GM12864 (cell line): Measurements from ENCODE around the gene KMT5B.

Experiments used
- DNase-seq: peaks from one replicate; pipeline ENCODE4 v3.0.0-alpha.2; 2011; ENCODE audit warnings: low read depth
- H3K4me3 ChIP-seq: 2 replicates; pipeline ENCODE4 v1.5.1; 2011; ENCODE audit warnings: mild to moderate bottlenecking, low read depth, low read length, control low read depth
- TF ChIP-seq, protein P1 (sequence below): IDR thresholded peaks from 2 replicates; pipeline ENCODE4 v1.5.1; 2011; ENCODE audit warnings: low read depth, mild to moderate bottlenecking, moderate library complexity, low read length, control low read depth, inconsistent platforms; ENCODE audit errors: missing control alignments

Gene KMT5B

DNA sequence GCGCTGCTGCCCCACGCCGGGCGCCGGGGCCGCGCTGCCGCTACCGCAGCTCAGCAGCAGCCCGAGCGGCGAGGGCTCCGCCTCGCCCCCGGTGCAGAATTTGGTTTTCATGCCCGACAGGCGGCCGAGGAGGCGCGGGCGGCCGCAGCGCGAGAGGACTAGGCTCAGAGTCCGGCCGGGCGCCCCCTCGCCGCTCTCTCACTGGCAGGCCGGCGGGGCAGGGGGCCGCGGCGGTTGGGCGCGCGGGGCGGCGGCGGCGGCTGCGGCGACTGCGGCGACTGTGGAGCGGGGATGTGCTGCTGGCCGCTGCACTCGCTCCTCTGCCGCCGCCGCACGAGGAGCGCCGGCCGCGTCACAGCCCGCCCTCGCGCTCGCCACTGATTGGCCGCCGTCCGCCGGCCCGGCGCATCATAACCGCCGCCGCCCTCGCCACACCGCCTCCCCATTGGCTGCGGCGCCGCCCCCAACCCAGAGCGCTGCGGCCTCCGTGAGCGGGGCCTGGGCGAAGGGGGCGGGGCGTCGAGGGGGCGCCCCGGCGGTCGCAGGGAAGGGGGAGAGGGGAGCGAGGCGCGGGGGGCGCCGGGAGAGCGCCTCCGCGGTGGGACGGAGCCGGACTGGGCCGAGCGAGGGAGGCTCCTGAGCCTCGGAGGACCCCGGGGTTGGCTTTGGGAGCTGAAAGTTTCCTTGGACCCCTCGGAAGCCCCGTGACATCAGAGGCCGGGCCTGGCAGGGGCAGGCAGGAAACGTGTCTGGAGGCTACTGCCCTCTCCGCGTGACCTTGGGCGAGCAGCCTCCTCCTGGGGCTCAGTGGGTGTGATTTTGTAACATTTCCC, 91.8 kb downstream of the KMT5B start, which contains the start of gene CHKA:
Gene CHKA (minus strand): TSS at position 322 of the 833 bp plus-strand sequence. CDS start 211 bp downstream, at position 111.
- peak within 1 kb of the TSS; percentile 70 for H3K4me3 ChIP-seq
- peak; percentile 50 for DNase-seq
- TF ChIP-seq, protein P1, sequence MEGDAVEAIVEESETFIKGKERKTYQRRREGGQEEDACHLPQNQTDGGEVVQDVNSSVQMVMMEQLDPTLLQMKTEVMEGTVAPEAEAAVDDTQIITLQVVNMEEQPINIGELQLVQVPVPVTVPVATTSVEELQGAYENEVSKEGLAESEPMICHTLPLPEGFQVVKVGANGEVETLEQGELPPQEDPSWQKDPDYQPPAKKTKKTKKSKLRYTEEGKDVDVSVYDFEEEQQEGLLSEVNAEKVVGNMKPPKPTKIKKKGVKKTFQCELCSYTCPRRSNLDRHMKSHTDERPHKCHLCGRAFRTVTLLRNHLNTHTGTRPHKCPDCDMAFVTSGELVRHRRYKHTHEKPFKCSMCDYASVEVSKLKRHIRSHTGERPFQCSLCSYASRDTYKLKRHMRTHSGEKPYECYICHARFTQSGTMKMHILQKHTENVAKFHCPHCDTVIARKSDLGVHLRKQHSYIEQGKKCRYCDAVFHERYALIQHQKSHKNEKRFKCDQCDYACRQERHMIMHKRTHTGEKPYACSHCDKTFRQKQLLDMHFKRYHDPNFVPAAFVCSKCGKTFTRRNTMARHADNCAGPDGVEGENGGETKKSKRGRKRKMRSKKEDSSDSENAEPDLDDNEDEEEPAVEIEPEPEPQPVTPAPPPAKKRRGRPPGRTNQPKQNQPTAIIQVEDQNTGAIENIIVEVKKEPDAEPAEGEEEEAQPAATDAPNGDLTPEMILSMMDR = no peak

DNA sequence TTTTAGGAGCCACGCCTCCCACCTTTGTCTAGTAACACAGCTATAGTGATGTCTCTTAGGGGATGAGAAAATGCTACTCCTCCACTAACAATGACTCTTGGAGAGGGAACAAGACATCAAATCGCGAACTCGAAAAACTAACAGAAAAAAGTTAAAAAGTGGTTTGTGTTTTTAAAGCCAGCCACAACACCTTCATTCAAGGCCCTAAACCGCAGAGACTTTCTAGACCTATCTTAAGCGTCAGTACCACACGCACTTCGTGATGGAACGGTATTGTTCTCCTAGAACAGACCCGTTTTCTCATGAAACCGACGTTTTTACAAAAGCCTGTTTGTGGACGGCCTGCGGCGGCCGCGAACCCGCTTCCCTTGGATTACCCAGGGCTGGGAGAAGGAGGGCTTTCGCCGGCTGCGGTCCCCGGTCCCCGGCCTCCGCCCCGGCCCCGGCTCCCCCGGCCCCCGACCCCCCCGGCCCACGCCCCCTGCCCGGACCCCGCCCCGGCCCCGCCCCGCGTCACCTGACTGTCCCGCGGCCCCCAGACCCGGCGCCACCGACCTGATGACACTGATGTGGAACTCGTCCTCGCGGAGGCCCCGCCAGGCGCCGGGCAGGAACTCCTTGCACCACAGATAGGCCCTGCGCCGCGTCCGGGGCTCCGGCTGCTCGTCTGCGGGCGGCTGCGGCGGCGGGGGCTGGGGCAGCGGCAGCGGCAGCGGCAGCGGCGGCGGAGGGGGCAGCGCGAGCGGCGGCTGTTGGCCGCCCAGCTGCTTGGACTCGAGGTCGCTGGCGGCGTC, 92.6 kb downstream of the KMT5B start:
- peak; percentile 54 for DNase-seq
- TF ChIP-seq, protein P1 = no peak
- peak overlapping the region; percentile 70 for H3K4me3 ChIP-seq

DNA sequence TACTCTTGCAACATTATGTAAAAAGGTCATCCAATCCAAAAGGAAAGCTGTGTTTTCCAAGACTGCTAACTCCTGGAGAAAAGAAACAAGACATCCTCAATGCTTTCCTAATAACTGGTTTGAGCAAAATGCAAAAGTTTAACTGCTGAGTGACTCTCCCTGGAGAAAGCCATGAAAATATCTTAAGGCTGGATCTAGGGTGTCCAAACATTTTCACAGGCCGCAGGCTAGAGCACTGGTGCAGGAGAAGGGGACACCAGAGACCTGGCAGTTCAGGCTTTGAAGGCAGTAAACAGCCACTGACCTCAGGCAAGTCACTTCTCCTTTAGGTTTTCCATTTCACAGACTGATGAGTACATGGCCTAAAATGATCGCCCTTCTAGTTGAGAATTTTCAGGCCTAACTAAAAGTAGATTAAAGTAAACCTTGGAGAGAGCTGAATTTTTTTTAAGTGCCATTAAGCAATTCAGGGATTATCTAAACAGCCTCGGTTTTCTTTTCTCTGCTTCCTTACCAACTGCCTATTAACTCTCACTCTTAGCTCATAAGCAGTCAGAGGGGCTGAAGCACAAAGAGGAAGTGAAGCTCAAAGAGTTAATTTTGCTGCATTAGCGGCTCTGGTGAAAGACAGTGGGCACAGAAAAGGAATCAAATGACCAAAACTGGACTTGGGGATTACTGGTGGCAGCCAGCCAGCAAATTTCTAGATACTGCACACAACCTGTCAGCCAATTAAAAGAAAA, 94.2 kb downstream of the KMT5B start:
- TF ChIP-seq, protein P1 = no peak
- H3K4me3 ChIP-seq = peak overlapping the region; percentile 70; the same call in 1 of the 2 replicates
- peak; percentile 66 for DNase-seq

DNA sequence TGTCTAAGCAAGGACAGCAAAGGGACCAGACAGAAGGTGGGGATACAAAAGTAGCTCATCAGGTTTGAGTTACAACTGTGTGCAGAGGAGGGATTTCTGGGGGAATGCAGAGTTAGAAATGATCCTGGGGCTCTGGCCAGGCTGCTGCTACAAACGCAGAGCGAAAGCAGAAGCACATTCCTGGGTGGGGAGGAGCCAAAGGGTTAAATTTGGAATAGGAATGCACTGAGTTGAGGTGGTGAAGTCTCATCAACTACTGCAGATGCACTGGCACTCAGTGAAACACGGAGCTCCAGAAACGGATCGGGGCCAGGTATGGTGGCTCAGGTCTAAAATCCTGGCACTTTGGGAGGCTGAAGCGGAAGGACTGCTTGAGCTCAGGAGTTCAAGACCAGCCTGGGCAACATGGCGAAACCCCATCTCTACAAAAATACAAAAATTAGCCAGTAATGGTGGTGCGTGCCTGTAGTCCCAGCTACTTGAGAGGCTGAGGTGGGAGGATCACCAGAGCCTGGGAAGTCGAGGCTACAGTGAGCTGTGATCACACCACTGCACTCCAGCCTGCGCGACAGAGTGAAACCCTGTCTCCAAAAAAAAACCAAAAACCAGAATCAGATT, 95.1 kb downstream of the KMT5B start:
- no peak overlapping the region for H3K4me3 ChIP-seq
- TF ChIP-seq, protein P1 = no peak
- no peak for DNase-seq

DNA sequence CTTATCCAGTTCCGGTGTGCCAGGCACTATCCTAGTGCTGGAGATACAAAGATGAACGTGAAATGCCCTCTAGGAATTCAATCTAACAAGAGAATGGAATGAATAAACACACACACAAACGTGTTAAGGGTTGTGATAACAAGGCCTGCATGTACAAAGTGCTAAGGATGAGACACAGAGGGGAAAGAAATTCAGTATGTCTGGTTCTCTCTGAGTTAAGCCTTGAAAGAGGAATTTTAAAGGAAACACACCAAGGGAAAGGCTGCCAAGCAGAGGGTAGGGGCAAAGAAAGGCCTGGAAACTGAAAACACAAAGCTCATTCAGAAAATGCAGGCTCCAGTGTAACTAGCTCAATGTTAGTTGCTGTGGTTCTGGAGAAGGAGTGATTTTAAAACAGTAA, 96.1 kb downstream of the KMT5B start:
- H3K4me3 ChIP-seq = no peak overlapping the region
- TF ChIP-seq, protein P1 = no peak
- no peak for DNase-seq

DNA sequence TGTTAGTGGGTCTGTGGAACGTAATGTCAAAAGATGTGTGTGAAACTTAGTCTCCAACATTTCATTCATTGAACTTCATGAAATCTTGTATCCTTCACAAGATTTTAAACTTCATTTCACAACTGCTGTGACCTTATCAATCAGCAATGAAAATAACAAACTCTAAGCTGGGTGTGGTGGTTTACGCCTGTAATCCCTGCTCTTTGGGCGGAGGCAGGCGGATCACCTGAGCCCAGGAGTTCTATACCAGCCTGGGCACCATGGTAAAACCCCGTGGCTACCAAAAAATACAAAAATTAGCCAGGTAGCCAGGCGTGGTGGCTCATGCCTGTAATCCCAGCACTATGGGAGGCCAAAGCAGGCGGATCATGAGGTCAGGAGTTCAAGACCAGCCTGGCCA, 97.0 kb downstream of the KMT5B start:
- TF ChIP-seq, protein P1 = no peak
- DNase-seq = no peak
- H3K4me3 ChIP-seq = no peak overlapping the region
